ENCODE measurements around the gene GDPD5. TPM values are rescaled to one million over a fixed set of nuclear protein-coding genes. Genes with fewer than 3 reads are reported as not detected.
A peak's percentile ranks its signal among the peaks of the same experiment; 100 is the strongest.

The GDPD5 gene
- total RNA-seq, 1 experiment from 2014 or later, result 12.2 TPM

GRCh38 chr11:75557666-75558494 is 32.1 kb upstream of the GDPD5 start:
- no peak overlapping the region for H3K27ac Mint-ChIP-seq
- H3K9me3 Mint-ChIP-seq, result no peaks in the 10 kb centered on the region
- H3K27me3 Mint-ChIP-seq (ENCODE audit: low read depth), result no peaks in the 10 kb centered on the region
- H3K36me3 Mint-ChIP-seq, result no peaks in the 10 kb centered on the region
- ATAC-seq (no peak), DNase-seq (ENCODE audit: low spot score) (no peak)
- TF ChIP-seq PRDM15 (CRISPR knock-in tag; IDR thresholded peaks at IDR 0.05) (no peak), OVOL2 (CRISPR knock-in tag; IDR thresholded peaks at IDR 0.05; ENCODE audit: borderline replicate concordance) (no peak), E2F4 (CRISPR knock-in tag; IDR thresholded peaks at IDR 0.05; ENCODE audit: borderline replicate concordance, low read depth) (no peak)
- H3K4me3 Mint-ChIP-seq, result no peak overlapping the region
- H3K4me1 Mint-ChIP-seq, result peaks cover 67% of the 10 kb centered on the region
- POLR2A ChIA-PET, result no interaction called here
- CTCF ChIA-PET, result interaction anchor here (1.3 to 2.2 kb wide), 5 partner anchors 10 to 106 kb away, joined by 3 to 8 read pairs (median 6); no protein-coding TSS in a partner anchor

GRCh38 chr11:75556275-75556674 is 30.5 kb upstream of the GDPD5 start:
- POLR2A ChIA-PET, result no interaction called here
- DNase-seq (ENCODE audit: low spot score) (no peak), ATAC-seq (no peak)
- Mint-ChIP-seq H3K4me3 (no peak overlapping the region), H3K4me1 (peaks cover 67% of the 10 kb centered on the region), H3K27me3 (ENCODE audit: low read depth) (no peaks in the 10 kb centered on the region), H3K27ac (no peak overlapping the region), H3K36me3 (no peaks in the 10 kb centered on the region), H3K9me3 (no peaks in the 10 kb centered on the region)
- CTCF ChIA-PET, result no interaction called here
- TF ChIP-seq NFATC4 (CRISPR knock-in tag; IDR thresholded peaks at IDR 0.05), result no peak

- Mint-ChIP-seq H3K36me3 (no peaks in the 10 kb centered on the region), H3K27me3 (ENCODE audit: low read depth) (peaks cover under 1% of the 10 kb centered on the region; the same call in 1 of the 2 replicates), H3K9me3 (no peaks in the 10 kb centered on the region), H3K4me1 (peaks cover 56% of the 10 kb centered on the region), H3K27ac (peak overlapping the region; percentile 96), H3K4me3 (peak overlapping the region; percentile 32; the same call in 1 of the 2 replicates)
- DNase-seq (ENCODE audit: low spot score) (no peak), ATAC-seq (no peak)
- TF ChIP-seq SP1 (CRISPR knock-in tag; conservative IDR thresholded peaks at IDR 0.05), result no peak
- TF ChIP-seq NFATC4 (CRISPR knock-in tag; IDR thresholded peaks at IDR 0.05), result no peak
- no peak for TF ChIP-seq NFYB (CRISPR knock-in tag; conservative IDR thresholded peaks at IDR 0.05; ENCODE audit: low read depth)
- no peak for TF ChIP-seq ELF4 (CRISPR knock-in tag; IDR thresholded peaks at IDR 0.05; ENCODE audit: low read depth)
- CTCF ChIA-PET, result interaction anchor here (1.3 to 3.2 kb wide), 5 partner anchors 9 to 151 kb away, joined by 3 to 69 read pairs (median 10); partner anchors contain the start of gene SERPINH1
- POLR2A ChIA-PET, result interaction anchor here (1.6 to 2.5 kb wide), 4 partner anchors 8 to 29 kb away, joined by 5 to 35 read pairs (median 28); no protein-coding TSS in a partner anchor
Measured at GRCh38 chr11:75555079-75555811, 29.5 kb upstream of the GDPD5 start.

GRCh38 chr11:75554258-75555022 is 28.7 kb upstream of the GDPD5 start:
- Mint-ChIP-seq H3K4me1 (peaks cover 48% of the 10 kb centered on the region), H3K9me3 (peaks cover under 1% of the 10 kb centered on the region; the same call in 1 of the 2 replicates), H3K36me3 (no peaks in the 10 kb centered on the region), H3K27me3 (ENCODE audit: low read depth) (peaks cover 2% of the 10 kb centered on the region; the same call in 1 of the 2 replicates), H3K4me3 (peak overlapping the region; percentile 32; the same call in 1 of the 2 replicates), H3K27ac (peak overlapping the region; percentile 96)
- ATAC-seq (peak; percentile 95), DNase-seq (ENCODE audit: low spot score) (peak; percentile 89)
- POLR2A ChIA-PET, result interaction anchor here (0.5 to 2.5 kb wide), 9 partner anchors 8 to 139 kb away, joined by 3 to 35 read pairs (median 4); no protein-coding TSS in a partner anchor
- CTCF ChIA-PET, result interaction anchor here (0.5 to 3.2 kb wide), 18 partner anchors 10 to 598 kb away, joined by 3 to 69 read pairs (median 4); partner anchors contain the start of gene SERPINH1
- TF ChIP-seq JAZF1 (CRISPR knock-in tag; IDR thresholded peaks at IDR 0.05) (no peak), RELA (CRISPR knock-in tag; IDR thresholded peaks at IDR 0.05; ENCODE audit: borderline replicate concordance) (no peak), ZNF423 (CRISPR knock-in tag; IDR thresholded peaks at IDR 0.05) (no peak), ZNF263 (CRISPR knock-in tag; IDR thresholded peaks at IDR 0.05; ENCODE audit: low read depth) (0 out of 2 replicates have a peak, but pooled peaks have one; percentile 0), FOXJ3 (CRISPR knock-in tag; IDR thresholded peaks at IDR 0.05; ENCODE audit: borderline replicate concordance) (no peak), ZNF532 (CRISPR knock-in tag; IDR thresholded peaks at IDR 0.05; ENCODE audit: borderline replicate concordance) (peak; percentile 89; the same call in 1 of the 2 replicates)
